ENCODE data around the gene MAPKAP1.

GRCh38 chr9:125430161-125431011, 276.6 kb downstream of the MAPKAP1 start:
- TF ChIP-seq CTCF (IDR thresholded peaks at IDR 0.05) (no peak), POLR2A (IDR thresholded peaks at IDR 0.05) (no peak), POLR2AphosphoS5 (IDR thresholded peaks at IDR 0.05) (no peak)

Data from suprapubic skin (tissue), 4 donors.